Aorta (tissue), 5 donors: Measurements from ENCODE around the gene C15orf39. TPM values are rescaled to one million over a fixed set of nuclear protein-coding genes. Genes with fewer than 3 reads are reported as not detected.
A peak's percentile ranks its signal among the peaks of the same experiment; 100 is the strongest.

ENCODE experiments used
- ATAC-seq: fragments of 200-7000 bp; cut with Tn5 transposase; one replicate; pipeline ENCODE4 v1.9.1; 2022; ENCODE audit warnings: moderate library complexity; ENCODE audit not compliant: low FRiP score
- DNase-seq, 2 donors: peaks; one replicate each; pipeline ENCODE4 v3.0.0-alpha.2; 2020
- H3K27ac ChIP-seq, 2 donors: one replicate each; pipeline ENCODE4 v1.5.1; 2013; ENCODE audit warnings: low read length in 2 of 2, mild to moderate bottlenecking in 2 of 2, moderate library complexity in 2 of 2, control low read depth in 1 of 2, inconsistent platforms in 1 of 2, low read depth in 1 of 2
- H3K27me3 ChIP-seq, 2 donors: one replicate each; pipeline ENCODE4 v1.6.1; 2013; ENCODE audit warnings: control low read depth in 1 of 2, low read length in 1 of 2, mild to moderate bottlenecking in 1 of 2, moderate library complexity in 1 of 2; ENCODE audit not compliant: insufficient read depth in 2 of 2, control insufficient read depth in 1 of 2
- H3K36me3 ChIP-seq, 2 donors: one replicate each; pipeline ENCODE4 v1.6.1; 2013; ENCODE audit warnings: control low read depth in 1 of 2, low read length in 1 of 2, mild to moderate bottlenecking in 1 of 2; ENCODE audit not compliant: insufficient read depth in 2 of 2, control insufficient read depth in 1 of 2
- H3K4me1 ChIP-seq, 2 donors: one replicate each; pipeline ENCODE4 v1.6.1; 2013; ENCODE audit warnings: low read length in 2 of 2, control low read depth in 1 of 2, mild to moderate bottlenecking in 1 of 2, moderate library complexity in 1 of 2; ENCODE audit not compliant: insufficient read depth in 2 of 2, control insufficient read depth in 1 of 2
- H3K4me3 ChIP-seq, 2 donors: one replicate each; pipeline ENCODE4 v1.5.1; 2013; ENCODE audit warnings: low read length in 2 of 2, control low read depth in 1 of 2, mild to moderate bottlenecking in 1 of 2
- H3K9me3 ChIP-seq: one replicate; pipeline ENCODE4 v1.6.1; 2013; ENCODE audit warnings: mild to moderate bottlenecking, low read length; ENCODE audit not compliant: control insufficient read depth
- WGBS, 2 donors: extraction: QIAGEN DNeasy Blood & Tissue Kit; methylation state at CpG; one replicate each; pipeline ENCODE4 v1.1.7; 2013; 5-methylcytosine and 5-hydroxymethylcytosine counted together
- intact Hi-C, 2 donors: fragments of 100-400 bp; cut with DNase I; formaldehyde crosslinking; loops; one replicate each; pipeline versions ENCODE4 v1.14.2 to v1.15.0; 2022
- polyA plus RNA-seq, 2 donors: library from polyadenylated mRNA; stranded (reverse); fragments of 200-250 nt; gene quantifications; one replicate each; pipeline ENCODE4 v1.2.3, GENCODE V29; 2013
- total RNA-seq, 2 donors: library from RNA; stranded (reverse); fragmentation: NEBNext Ultra II Directional; extraction: Animal tissue kit (Norgen Biotek cat#: 25700); gene quantifications; one replicate each; pipeline ENCODE4 v1.2.1, GENCODE V29; 2021
- donor health status: healthy with polysubstance abuse.
- donor health status: Bipolar disorder and iron deficiency.
- donor health status: DM: no; HTN: no; CAD: no.
- donor health status: DM: no; HTN: no; CAD: no.
- donor health status: DM: yes; HTN: yes; CAD: no.

Gene C15orf39
- total and polyA plus RNA-seq, 4 donors = 8.1 to 26.8 (median 16.6) TPM

DNA sequence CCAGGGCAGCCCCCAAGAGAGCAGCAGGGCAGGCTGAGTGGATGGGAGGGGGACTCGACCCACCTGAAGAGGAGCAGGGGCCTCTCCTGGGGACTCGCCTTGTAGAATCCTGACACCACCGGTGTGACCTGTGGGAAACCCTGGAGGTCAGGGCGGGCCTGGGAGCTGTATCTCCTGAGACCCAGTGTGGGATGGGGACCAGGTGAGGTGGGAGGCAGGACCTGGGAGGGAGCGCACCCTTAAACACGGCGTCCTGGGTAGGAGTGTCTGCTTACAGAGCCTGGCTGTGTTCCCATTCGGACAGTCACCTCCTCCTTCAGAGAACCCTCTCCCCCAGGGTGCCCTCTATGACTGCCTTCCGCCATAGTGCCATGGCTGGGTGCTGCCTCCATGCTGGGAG lies 27.1 kb downstream of the C15orf39 start:
- Histone ChIP-seq H3K27me3 (no peaks in the 10 kb centered on the region), H3K27ac (no peak overlapping the region), H3K9me3 (no peaks in the 10 kb centered on the region), H3K36me3 (no peaks in the 10 kb centered on the region), H3K4me3 (no peak overlapping the region), H3K4me1 (no peaks in the 10 kb centered on the region)
- no peak for ATAC-seq
- WGBS, 2 donors = 79 to 86% methylated on average over 9 of the region's 9 CpGs
- intact Hi-C loops = no loop called here
- peak; percentile 37 to 67 for DNase-seq

DNA sequence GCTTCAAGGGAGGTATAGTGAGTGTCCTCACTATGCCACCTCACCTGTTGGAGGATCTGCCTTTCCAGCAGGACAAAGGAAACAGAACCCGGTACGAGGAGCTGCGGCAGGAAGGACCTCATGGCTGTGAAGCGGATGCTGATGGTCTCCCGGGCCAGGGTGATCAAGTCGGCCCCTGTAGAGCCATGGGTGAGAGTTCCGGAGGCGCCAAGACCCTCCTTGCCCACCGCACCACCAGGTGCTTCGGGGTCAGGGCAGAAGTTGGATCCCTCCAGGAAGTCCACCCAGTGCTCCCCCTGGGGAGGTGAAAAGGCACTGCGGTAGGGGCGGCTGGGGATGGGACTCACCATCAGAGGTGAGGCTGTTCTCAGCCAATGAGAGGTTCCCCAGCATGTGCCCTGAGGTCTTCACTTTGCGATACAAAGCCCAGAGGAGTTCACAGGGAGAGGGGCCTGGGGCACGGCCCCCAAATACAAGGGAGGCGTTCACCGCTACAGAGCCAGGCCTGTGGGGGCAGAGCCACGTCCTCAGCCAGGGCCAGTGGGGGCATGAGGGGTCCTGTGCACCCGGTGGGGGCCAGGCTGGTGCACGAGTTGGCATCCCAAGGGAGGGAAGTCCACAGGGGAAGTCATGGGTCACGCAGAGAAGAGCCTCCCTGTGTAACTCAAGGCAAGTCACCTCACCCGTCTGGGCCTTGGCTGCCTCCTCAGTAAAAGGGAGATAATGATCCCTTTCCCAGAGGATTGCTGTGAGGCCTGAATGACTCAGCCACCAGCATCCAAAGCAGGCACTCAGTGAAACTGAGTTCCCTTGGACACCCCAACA lies 27.7 kb downstream of the C15orf39 start:
- DNase-seq = peak; percentile 35 to 69
- Histone ChIP-seq H3K4me3 (no peak overlapping the region), H3K36me3 (no peaks in the 10 kb centered on the region), H3K9me3 (no peaks in the 10 kb centered on the region), H3K27ac (no peak overlapping the region), H3K4me1 (no peaks in the 10 kb centered on the region), H3K27me3 (no peaks in the 10 kb centered on the region)
- intact Hi-C loops = loop anchor here in 1 of 2 donors (10.0 kb wide), 1 partner anchor 85 kb away; no protein-coding TSS in a partner anchor
- WGBS, 2 donors = 85 to 90% methylated on average over 21 of the region's 21 CpGs
- no peak for ATAC-seq

DNA sequence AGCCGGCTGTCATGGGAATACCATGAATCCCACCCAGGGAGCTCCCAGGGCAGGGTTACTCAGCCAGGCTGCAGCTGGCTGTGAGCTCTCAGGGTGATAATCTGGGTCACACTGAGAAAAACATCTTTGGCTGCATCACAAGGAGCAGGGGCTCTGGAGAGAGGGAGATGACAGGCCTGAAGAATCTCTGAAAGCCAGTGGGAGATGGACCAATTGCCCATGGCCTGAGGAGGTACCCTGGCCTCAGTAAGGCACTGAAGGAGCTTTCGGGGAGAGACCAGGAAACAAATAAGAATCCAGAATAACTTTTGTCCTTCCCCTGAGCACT lies 28.3 kb downstream of the C15orf39 start:
- no peak for ATAC-seq
- no peak overlapping the region for H3K4me3 ChIP-seq
- no peak for DNase-seq
- WGBS, 2 donors = 85 to 86% methylated on average over 2 of the region's 2 CpGs
- no peaks in the 10 kb centered on the region for H3K9me3 ChIP-seq
- H3K36me3 ChIP-seq = no peaks in the 10 kb centered on the region
- H3K27ac ChIP-seq = no peak overlapping the region
- H3K4me1 ChIP-seq = no peaks in the 10 kb centered on the region
- intact Hi-C loops = loop anchor here in 1 of 2 donors (10.0 kb wide), 1 partner anchor 85 kb away; no protein-coding TSS in a partner anchor
- no peaks in the 10 kb centered on the region for H3K27me3 ChIP-seq

DNA sequence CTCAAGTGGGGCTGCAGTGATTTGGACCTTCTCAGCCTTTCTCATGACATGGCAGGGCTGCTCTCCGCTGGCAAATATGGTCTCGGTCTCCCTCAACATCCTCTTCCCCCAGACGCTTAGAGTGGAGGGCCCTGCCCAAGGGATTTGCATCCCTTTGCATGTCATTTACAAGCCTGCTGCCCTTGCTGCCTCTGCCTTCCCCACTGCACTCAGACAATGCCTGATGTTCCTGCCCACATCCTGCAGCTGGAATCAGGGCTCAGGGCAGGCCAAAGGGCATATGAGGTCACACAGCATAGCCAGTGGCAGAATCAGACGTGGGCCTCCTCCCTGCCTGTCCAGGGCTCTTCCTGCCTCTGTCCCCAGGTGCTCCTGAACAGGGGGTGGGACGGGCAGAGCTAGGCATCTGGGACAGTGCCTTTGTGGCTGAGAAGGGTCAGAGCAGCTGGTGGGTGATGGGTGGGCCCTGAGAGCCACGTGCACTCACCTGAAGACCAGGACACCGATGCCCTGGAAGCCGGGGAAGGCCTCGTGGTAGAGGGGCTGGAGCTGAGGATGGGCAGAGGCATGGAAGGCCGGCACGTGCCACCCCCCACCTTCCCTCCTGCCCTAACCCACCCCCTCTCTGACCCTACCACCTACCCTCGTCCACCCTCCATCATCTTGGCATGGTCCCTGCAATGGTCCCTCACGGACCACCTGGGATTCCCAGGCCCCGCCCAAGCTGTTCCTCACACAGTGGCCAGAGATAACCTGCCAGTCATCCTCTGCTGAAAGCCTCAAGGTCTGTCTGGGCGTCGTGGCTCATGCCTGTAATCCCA lies 29.1 kb downstream of the C15orf39 start:
- H3K9me3 ChIP-seq = no peaks in the 10 kb centered on the region
- H3K27ac ChIP-seq = no peak overlapping the region
- 82 to 83% methylated on average over 16 of the region's 16 CpGs for WGBS, 2 donors
- H3K27me3 ChIP-seq = no peaks in the 10 kb centered on the region
- ATAC-seq (no peak), DNase-seq (peak in 1 of 2 donors; percentile 66)
- H3K4me1 ChIP-seq = no peaks in the 10 kb centered on the region
- intact Hi-C loops = loop anchor here in 1 of 2 donors (10.0 kb wide), 1 partner anchor 84 kb away; no protein-coding TSS in a partner anchor
- H3K36me3 ChIP-seq = no peaks in the 10 kb centered on the region
- H3K4me3 ChIP-seq = no peak overlapping the region

DNA sequence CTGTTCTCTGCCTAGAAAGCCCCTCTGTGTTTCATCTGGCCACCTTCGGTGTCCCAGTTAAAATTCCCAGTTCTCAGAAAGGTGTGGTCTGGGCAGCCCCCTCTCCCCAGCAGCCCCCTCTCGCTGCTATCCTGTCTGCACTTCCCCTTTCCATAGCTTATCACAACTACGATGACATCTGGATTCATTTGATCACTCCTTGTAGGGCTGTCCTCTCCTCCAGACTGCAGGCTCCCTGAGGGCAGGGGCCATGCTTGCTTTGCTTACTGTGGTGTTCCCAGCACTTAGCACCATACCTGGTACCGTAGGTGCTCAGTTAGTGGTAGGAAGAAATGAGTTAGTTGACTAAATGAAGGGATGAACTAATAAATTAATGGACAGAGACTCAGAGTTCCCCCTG lies 30.2 kb downstream of the C15orf39 start:
- DNase-seq = no peak
- Histone ChIP-seq H3K36me3 (no peaks in the 10 kb centered on the region), H3K4me3 (no peak overlapping the region), H3K27ac (no peak overlapping the region), H3K9me3 (no peaks in the 10 kb centered on the region), H3K27me3 (no peaks in the 10 kb centered on the region), H3K4me1 (no peaks in the 10 kb centered on the region)
- intact Hi-C loops = loop anchor here in 1 of 2 donors (10.0 kb wide), 1 partner anchor 83 kb away; no protein-coding TSS in a partner anchor
- ATAC-seq = no peak
- WGBS, 2 donors = 76 to 83% methylated on average over 4 of the region's 4 CpGs

DNA sequence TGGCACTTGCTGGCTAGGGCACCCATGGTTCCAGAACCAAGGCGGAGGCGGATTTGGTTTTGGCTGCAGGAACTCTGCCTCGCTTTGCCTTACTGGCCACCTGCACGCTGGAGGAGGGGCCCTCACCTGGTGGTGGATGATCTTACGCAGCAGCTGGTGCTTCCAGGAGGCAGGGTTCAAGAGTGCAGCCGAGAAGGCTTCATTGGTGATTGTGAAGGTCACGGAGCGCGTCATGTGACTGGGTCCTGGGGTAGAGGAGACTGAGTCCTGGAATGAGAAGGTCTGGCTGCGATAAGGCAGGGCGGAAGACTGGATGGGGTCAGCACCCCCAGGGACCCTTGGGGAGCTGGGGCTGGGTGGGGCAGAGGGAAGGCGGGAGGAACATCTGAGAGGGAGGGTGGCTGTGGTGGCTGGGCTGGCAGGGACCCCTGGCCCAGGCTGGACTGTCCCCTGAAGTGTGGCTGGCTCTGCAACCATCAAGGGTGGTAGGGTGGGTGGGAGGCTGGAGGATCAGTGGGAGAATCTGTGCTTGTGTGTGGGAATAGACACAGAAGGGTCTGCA lies 30.7 kb downstream of the C15orf39 start:
- H3K4me3 ChIP-seq = no peak overlapping the region
- H3K9me3 ChIP-seq = no peaks in the 10 kb centered on the region
- no peak for DNase-seq
- H3K4me1 ChIP-seq = no peaks in the 10 kb centered on the region
- no peaks in the 10 kb centered on the region for H3K27me3 ChIP-seq
- ATAC-seq = no peak
- intact Hi-C loops = loop anchor here in 1 of 2 donors (10.0 kb wide), 1 partner anchor 82 kb away; no protein-coding TSS in a partner anchor
- no peaks in the 10 kb centered on the region for H3K36me3 ChIP-seq
- no peak overlapping the region for H3K27ac ChIP-seq
- 90 to 91% methylated on average over 12 of the region's 12 CpGs for WGBS, 2 donors

DNA sequence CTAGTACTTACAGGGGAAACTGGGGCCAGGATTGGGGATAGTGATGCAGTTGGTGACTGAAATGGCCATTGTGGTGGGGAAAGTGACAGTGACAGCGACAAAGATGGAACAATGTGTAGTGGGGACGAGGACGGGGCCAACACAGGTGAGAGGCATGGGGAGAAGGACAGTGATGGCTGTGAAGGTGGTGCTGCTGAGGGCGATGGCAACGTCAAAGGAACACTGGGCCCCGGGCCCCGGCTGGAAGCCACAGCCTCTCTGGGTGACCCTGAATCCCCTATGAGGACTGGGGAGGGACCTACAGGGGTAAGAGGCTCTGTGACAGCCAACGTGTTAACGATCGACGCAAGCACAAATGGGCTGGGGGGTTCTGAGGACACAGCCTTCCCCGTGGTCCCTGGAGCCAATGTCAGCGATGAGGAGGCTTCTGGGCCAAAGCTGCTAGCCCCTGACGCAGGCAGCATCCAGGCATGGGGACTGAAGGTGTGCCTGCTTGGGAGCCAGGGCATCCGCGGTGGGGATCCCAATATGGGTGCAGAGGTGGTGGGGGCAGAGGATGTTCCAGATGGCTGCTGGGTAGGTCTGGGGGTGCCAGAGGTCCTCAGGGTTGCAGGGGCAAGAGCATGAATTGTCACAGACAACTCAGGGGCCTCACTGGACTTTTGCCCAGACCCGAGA lies 31.3 kb downstream of the C15orf39 start:
- intact Hi-C loops = loop anchor here in 1 of 2 donors (10.0 kb wide), 1 partner anchor 82 kb away; no protein-coding TSS in a partner anchor
- Histone ChIP-seq H3K4me1 (no peaks in the 10 kb centered on the region), H3K9me3 (no peaks in the 10 kb centered on the region), H3K27ac (no peak overlapping the region), H3K4me3 (no peak overlapping the region), H3K36me3 (no peaks in the 10 kb centered on the region), H3K27me3 (no peaks in the 10 kb centered on the region)
- 81% methylated on average over 17 of the region's 17 CpGs for WGBS, 2 donors
- no peak for DNase-seq
- no peak for ATAC-seq

DNA sequence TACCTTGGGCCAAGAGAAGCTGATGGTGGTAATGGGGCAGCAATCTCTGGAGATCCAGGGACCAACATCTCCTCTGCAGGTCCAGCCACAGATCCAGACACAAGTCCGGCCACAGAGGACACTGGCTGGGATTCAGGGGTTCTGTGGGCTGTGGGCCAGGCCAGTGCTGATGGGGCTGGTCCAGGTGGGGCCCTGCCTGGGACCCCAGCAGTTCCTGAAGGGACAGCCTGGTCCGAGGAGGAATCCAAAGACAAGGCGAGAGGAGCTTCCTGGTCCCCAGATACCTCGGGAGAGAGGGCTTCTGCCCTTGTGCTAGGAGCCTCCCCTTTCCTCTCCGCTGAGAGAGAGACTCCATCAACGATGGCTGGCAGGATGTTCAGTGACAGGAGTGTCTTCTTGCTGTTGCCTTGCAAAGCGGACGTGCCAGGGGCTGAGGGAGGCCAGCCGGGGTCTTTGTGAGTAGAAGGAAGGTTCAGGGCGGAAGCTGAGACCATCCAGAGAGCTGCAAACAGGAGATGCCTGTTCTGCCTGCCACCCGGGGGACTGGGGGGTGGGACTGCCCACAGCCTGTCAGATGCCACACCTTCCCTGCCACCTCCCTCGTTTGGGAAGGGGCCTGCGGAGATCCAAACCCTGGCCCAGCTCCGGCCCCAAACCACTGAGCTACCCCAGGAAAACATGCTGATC lies 32.0 kb downstream of the C15orf39 start:
- DNase-seq (peak in 1 of 2 donors; percentile 64), ATAC-seq (no peak)
- WGBS, 2 donors = 67 to 69% methylated on average over 14 of the region's 14 CpGs
- Histone ChIP-seq H3K9me3 (no peaks in the 10 kb centered on the region), H3K27ac (no peak overlapping the region), H3K4me3 (no peak overlapping the region), H3K4me1 (no peaks in the 10 kb centered on the region), H3K36me3 (no peaks in the 10 kb centered on the region), H3K27me3 (no peaks in the 10 kb centered on the region)
- intact Hi-C loops = loop anchor here in 1 of 2 donors (10.0 kb wide), 1 partner anchor 81 kb away; no protein-coding TSS in a partner anchor
